Measurements from ENCODE around the gene TRDN.

- TF ChIP-seq CTCF (IDR thresholded peaks at IDR 0.05) (no peak), POLR2A (IDR thresholded peaks at IDR 0.05) (no peak)
Measured at GRCh38 chr6:123662757-123663156, 26.0 kb upstream of the TRDN start.
